HUDEP-2 (cell line): ENCODE data around the gene HES7.
"Not testable (repeated sequence)": the region's sequence is repeated elsewhere in the genome, so short reads cannot be mapped to it uniquely, and the experiment has no call there.

Source experiments
- DNase-seq, 76 experiments: peaks; one replicate each; lab custom pipeline; 2025; ENCODE audit not compliant: unreplicated experiment in 76 of 76; lab: John Stamatoyannopoulos, UW

The HES7 gene

DNA sequence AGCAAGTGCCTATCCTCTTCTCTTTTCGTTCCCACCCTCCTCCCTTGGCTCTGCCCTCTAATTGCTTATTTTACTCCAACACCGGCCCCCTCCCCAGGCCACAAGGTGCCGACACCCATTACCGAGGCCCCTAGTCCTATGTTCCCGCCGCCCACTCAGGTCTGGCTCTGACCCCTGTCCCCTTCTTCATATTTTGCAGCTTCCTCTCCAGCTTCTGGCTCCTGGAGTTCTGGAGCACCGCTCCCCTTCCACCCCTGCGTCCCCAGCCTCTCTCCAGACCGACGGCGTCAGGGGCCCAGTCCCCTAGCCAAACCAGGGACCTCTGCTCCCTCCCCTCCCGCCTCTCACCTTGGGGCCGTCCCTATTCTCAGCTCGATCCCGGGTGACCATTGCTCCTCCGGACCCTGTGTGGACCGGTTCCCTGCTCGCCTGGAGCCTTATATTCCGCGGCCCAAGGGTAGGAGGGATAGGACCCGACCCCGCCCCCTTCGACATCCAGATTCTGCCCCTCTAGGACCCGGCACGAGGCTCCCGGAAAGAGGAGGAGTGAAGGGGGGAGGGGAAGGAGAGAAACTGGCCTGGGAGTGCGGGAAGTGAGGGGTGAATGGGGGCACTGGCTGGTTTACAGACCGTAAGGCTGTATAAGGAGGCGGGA is at the start of gene HES7:
Gene HES7 (minus strand): TSS at position 412 of the 655 bp plus-strand sequence. CDS start 22 bp downstream, at position 390.
- DNase-seq = peak in 1 of 76 experiments; percentile 37

- peak in 73 of 76 experiments; percentile 12 to 98 (median 79) for DNase-seq
Measured at GRCh38 chr17:8173056-8173870, 49.4 kb upstream of the HES7 start.

DNA sequence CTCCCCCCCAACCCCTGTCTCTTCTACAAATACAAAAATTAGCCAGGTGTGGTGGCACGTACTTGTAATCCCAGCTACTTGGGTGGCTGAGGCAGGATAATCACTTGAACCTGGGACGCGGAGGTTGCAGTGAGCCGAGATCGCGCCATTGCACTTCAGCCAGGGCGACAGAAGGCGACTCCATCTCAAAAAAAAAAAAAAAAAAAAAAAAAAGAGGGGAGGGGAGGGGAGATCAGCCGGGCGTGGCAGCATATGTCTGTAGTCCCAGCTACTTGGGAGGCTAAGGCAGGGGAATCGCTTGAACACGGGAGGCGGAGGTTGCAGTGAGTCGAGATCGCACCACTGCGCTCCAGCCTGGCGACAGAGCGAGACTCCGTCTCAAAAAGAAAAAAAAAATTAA is 46.3 kb upstream of the HES7 start:
- not testable (repeated sequence) for DNase-seq

GRCh38 chr17:8167526-8167925 is 43.6 kb upstream of the HES7 start:
- no peak for DNase-seq

- DNase-seq = no peak
Measured at GRCh38 chr17:8166731-8167130, 42.8 kb upstream of the HES7 start.

DNA sequence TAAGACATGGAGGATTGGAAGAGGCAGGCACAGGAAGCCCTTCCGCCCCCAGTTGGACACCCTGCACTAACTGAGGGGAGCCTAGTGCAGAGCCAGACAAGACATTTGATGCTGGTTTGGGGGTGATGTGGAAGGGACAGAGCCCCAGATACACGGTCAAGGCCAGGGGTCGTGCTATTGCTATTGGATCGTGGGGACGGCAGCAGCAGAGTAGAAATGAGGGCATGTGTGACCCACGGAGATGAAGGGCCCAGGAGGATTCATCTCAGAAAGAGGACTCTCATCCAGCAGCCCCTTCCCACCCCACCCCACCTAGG is 40.9 kb upstream of the HES7 start:
- no peak for DNase-seq

DNA sequence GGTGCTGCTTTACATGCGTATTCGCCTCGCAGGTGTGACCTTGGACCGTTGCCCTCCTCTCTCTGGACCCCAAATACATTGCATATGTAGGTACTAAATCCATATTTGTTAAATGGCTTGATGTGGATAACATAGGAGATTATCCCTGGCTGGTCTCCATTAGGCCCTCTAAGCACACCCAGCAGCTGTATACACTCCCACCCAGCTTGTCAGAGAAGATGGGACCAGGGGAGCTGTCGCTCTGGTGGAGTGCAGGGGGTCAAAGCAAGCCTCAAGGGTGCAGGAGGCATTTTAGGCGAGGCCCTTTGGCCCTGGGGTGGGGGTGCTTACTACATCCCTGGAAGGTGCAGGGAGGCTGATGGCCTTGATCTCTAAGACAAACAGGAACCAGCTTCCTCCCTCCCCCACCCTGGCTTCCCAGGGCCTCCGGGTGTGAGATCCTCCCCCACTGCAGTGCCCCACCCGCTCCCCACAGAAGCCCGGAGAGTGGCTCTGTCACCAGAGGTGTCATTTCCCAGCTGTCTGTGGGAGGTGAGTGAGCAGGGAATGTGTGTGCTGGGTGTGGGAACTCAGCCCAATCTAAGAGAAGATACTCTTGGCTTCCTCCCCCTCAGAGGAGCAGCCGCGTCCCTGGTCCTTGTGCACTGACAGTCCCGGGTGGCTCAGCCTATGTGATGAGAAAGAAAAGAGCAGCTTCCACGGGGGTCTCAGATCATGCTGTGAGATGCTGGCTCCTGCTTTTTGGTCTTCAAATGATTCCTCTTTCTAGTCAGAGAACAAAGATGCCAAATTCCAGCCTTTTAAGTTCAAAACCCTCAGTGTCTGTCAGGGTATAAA is 40.3 kb upstream of the HES7 start:
- peak in 71 of 76 experiments; percentile 25 to 88 (median 71) for DNase-seq

DNA sequence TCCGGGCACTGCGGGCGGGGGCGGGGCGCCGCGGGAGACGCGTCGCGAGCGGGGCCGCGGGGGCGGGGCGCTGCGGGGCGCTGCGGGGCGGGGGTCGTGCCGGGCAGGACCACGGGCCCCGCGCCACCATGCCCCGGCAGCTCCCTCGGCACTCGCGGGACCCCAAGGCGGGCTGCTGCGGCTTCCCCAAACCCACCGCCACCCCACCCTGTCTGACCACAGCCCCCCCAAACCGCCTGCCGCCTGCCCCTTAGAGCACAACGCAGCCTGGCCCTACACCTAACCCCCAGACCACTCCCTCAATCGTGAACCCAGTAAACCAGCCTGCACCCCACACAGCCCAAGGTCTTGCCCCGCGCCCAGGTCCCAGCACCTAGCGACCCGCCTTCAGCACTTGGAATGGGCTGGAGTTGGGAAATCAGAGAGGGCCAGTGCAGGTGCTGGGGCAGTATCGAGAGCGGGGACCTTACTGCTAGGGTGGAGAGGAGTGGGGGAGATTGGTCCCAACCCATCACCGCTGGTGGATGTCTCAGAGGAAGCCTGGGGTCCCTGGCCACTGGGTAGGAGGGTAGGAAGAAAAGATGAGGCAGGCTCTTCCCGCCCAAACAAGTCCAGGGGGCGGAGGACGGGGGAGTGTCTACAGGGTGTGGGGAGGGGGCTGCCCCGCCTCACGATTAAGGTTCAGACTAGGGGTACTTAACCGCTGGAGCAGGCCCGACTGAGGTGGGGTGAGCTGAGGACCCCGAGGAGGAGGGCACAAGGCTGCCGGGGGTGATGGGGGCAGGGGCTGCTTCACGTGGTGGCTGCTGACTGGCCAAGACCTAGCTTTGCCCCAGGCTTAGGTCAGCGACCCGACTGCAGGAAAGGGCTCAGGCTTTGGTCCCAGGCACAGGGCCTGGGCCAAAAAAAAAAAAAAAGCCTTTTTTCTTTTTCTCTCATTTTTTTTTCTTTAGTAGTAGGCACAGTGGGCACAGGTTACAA is 39.4 kb upstream of the HES7 start:
- DNase-seq = peak in 1 of 76 experiments; percentile 21

GRCh38 chr17:8162233-8162996 is 38.5 kb upstream of the HES7 start, which contains the start of gene VAMP2:
TSS of gene VAMP2 (minus strand) at chr17:8162948. CDS start at chr17:8162879, 69 bp downstream.
- DNase-seq = peak in 43 of 76 experiments; percentile 7 to 58 (median 30)

DNA sequence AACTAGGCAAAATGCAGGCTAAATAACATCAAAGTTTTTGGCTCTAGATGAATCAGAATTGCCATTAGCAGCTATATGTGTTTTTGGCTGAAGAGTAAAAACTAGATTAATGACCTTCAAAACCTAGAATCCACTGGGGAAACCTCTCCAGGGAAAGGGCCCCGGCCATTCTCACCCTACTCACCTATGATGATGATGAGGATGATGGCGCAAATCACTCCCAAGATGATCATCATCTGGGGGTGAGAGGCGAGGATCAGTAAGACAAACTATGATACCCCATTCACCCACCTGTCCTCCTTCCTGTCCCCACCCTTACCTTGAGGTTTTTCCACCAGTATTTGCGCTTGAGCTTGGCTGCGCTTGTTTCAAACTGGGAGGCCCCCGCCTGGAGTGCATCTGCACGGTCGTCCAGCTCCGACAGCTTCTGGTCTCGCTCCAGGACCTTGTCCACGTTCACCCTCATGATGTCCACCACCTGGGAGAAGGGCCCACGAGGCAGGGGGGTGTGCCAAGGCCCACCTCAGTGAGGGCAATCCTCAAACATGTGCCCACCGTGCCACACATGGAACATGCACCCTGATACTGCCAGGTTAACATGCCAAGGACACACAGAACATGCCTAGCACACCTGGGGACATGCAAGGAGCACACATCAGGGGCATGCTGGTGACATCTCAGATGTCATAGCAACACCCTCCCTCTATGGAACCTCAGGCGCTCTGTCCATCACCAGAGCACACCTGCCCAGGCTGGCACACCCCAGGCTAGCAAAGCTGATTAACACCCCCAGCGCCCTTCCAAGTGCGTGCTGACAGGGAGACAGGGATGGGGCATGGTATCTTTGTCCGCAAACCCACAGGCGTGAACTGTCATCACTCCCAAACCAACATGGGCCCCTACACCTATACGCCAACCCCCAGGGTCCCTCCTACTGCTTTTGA is 37.7 kb upstream of the HES7 start:
- no peak for DNase-seq

GRCh38 chr17:8160741-8161221 is 36.9 kb upstream of the HES7 start:
- no peak for DNase-seq

- no peak for DNase-seq
Measured at GRCh38 chr17:8160224-8160577, 36.3 kb upstream of the HES7 start.

- DNase-seq = no peak
Measured at GRCh38 chr17:8159459-8160223, 35.7 kb upstream of the HES7 start.

GRCh38 chr17:8159032-8159400 is 35.1 kb upstream of the HES7 start:
- no peak for DNase-seq

DNA sequence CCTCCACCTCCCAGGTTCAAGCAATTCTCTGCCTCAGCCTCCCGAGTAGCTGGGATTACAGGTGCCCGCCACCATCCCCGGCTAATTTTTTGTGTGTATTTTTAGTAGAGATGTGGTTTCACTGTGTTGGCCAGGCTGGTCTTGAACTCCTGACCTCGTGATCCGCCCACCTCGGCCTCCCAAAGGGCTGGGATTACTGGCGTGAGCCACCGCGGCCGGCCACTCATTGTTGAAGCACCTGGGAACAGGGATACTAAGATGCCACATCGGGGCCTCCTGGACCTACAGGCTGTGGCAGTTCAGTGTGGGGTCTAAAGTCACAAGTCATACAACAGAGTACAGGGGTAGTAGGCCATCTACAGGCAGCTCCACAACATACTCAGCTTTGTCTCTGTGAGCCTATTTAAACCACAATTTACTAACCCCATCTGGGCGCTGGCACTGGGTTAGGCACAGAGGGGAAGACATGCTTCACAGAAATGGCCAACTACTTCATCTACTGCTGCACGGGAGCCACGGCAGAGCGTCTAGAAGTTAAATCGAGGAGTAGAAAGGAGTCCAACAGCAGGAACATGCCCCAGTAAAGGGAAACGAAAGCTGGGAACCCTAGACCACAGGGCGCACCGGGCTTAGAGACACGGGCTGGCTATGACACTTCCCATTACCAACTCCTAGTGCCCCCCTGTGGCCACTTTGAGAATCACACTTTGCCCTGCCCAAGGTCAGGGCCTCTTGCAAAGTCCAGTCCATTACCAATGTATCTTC is 34.5 kb upstream of the HES7 start:
- DNase-seq = peak in 69 of 76 experiments; percentile 14 to 93 (median 79)

DNA sequence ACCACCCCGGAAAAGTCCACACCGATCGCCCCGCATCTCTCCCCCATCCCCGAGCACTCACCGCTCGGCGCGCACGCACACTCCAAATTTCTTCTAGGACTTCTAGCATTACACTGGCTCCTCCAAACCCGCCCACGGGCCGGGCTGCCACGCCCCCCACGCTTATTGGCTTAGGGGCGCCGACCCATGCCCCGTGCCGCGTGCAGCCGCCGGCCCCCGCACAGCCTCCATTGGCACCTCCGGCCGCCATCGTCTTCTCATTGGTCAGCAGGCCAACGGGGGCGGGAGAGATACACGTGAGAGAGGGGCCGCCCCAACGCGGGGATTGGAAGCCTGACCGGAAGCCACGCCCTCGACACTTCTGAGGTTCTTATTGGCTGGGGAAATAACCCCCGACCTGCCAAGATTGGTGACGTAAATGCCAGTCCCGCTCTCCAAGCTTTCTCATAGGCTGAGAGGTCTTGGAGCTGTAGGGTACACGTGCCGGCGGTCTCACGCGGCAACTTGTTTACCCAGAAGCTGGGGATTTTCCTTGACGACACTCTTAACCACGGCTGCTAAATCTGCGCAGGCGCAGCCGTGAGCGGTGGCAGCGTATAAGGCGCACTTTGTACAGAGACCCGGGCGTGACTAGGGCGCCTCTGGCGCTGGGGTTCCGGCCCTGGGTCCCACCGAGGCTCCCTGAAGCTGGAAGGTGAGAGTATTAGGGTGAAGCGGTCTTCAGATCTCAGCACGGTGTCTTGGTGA is 32.5 kb upstream of the HES7 start:
- DNase-seq = peak; percentile 57 to 100 (median 100)
